ENCODE results near the gene BPIFB3. TPM values are rescaled to one million over a fixed set of nuclear protein-coding genes. Genes with fewer than 3 reads are reported as not detected.

The BPIFB3 gene
- total RNA-seq, 4 donors from 2014 or later, result not detected

DNA sequence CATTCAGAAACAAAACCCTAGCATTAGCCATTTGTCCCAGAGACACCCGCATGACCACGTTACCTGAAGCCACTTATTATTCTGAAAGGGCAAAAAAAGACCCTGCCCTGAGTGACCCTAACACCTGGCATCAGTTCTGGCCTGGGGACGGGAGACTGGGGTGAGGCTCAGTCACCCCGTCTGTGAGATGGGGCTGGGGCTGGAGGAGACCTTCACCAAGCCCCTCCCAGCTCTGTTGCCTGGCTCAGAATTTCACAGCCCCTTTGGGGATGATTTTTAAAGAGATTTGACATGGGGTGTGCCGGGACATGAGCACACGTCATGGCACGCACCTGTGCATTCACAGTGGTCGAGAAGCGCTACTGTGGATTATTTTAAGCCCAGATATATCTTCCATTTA, 23.6 kb upstream of the BPIFB3 start:
- ATAC-seq (no peak), DNase-seq (no peak)
- Histone ChIP-seq H3K36me3 (no peaks in the 10 kb centered on the region), H3K27ac (no peak overlapping the region), H3K4me3 (no peak overlapping the region), H3K9me3 (no peaks in the 10 kb centered on the region), H3K4me1 (no peaks in the 10 kb centered on the region), H3K27me3 (peaks cover 0 to 6% (median 0%) of the 10 kb centered on the region in 3 donors)
- in situ Hi-C loops (cut with MboI; ENCODE audit: low sequenced_read_pairs in 4 of 4) (no loop called here), intact Hi-C loops (cut with DNase I; ENCODE audit: low total_unique reads) (no loop called here)
- TF ChIP-seq POLR2A (IDR thresholded peaks at IDR 0.05), result no peak
- TF ChIP-seq, protein P1, sequence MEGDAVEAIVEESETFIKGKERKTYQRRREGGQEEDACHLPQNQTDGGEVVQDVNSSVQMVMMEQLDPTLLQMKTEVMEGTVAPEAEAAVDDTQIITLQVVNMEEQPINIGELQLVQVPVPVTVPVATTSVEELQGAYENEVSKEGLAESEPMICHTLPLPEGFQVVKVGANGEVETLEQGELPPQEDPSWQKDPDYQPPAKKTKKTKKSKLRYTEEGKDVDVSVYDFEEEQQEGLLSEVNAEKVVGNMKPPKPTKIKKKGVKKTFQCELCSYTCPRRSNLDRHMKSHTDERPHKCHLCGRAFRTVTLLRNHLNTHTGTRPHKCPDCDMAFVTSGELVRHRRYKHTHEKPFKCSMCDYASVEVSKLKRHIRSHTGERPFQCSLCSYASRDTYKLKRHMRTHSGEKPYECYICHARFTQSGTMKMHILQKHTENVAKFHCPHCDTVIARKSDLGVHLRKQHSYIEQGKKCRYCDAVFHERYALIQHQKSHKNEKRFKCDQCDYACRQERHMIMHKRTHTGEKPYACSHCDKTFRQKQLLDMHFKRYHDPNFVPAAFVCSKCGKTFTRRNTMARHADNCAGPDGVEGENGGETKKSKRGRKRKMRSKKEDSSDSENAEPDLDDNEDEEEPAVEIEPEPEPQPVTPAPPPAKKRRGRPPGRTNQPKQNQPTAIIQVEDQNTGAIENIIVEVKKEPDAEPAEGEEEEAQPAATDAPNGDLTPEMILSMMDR (IDR thresholded peaks at IDR 0.05 in 4 of 5, conservative IDR thresholded peaks at IDR 0.05 in 1 of 5), result no peak

- peaks cover 0 to 6% (median 0%) of the 10 kb centered on the region in 3 donors for H3K27me3 ChIP-seq
- H3K36me3 ChIP-seq, result no peaks in the 10 kb centered on the region
- intact Hi-C loops (cut with DNase I; ENCODE audit: low total_unique reads), result no loop called here
- in situ Hi-C loops (cut with MboI; ENCODE audit: low sequenced_read_pairs in 4 of 4), result no loop called here
- ATAC-seq, result no peak
- no peak for DNase-seq
- TF ChIP-seq, protein P1 (IDR thresholded peaks at IDR 0.05 in 4 of 5, conservative IDR thresholded peaks at IDR 0.05 in 1 of 5), result no peak
- TF ChIP-seq POLR2A (IDR thresholded peaks at IDR 0.05), result no peak
- no peaks in the 10 kb centered on the region for H3K4me1 ChIP-seq
- no peaks in the 10 kb centered on the region for H3K9me3 ChIP-seq
- H3K27ac ChIP-seq, result no peak overlapping the region
- no peak overlapping the region for H3K4me3 ChIP-seq
Observed at GRCh38 chr20:33030569-33030968, 23.1 kb upstream of the BPIFB3 start.

DNA sequence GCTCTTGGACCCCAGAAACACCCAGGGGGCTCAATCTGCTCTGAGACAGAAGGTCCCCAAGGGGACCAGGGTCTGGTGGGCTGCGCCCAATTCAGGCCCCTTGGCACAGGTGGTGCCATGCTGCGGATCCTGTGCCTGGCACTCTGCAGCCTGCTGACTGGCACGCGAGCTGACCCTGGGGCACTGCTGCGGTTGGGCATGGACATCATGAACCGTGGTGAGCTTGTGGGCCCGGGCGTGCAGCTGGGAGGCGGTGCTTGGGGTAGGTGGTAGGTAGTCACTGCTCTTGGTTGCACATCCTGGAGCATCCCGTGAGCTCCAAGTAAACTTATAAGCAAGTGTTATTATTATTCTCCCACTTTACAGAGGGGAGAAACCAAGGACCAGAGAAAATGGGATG, 22.2 kb upstream of the BPIFB3 start, which contains the start of gene BPIFB6:
Gene BPIFB6 (plus strand): TSS at position 118 of the 400 bp plus-strand sequence. CDS start 0 bp downstream, at position 118.
- TF ChIP-seq, protein P1 (IDR thresholded peaks at IDR 0.05 in 4 of 5, conservative IDR thresholded peaks at IDR 0.05 in 1 of 5), result no peak
- TF ChIP-seq POLR2A (IDR thresholded peaks at IDR 0.05), result no peak
- Histone ChIP-seq H3K4me1 (no peaks in the 10 kb centered on the region), H3K9me3 (no peaks in the 10 kb centered on the region), H3K36me3 (no peaks in the 10 kb centered on the region), H3K27ac (no peak within 1 kb of the TSS), H3K4me3 (no peak within 1 kb of the TSS), H3K27me3 (peaks cover 0 to 6% (median 0%) of the 10 kb centered on the region in 3 donors)
- intact Hi-C loops (cut with DNase I; ENCODE audit: low total_unique reads), result no loop called here
- ATAC-seq, result no peak
- no peak for DNase-seq
- in situ Hi-C loops (cut with MboI; ENCODE audit: low sequenced_read_pairs in 4 of 4), result no loop called here

DNA sequence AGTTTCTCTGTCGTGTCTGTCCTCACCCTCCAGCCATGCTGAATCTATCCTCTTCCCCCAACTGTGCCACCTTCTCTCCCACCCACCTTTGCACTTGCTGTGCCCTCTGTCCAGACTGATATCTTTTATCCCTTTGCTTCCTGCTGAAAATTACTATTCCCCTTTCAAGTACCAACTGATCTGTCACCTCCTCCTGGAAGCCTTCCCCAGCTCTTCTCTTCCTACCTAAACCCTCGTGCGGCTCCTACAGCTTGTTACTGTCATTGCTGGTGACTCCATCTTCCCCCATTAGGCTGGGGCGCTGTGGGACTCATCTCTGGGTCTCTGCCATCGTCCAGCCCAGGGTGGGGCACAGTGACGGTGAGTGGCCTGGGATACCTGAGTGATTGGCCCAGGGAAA, 21.1 kb upstream of the BPIFB3 start:
- no peak for TF ChIP-seq POLR2A (IDR thresholded peaks at IDR 0.05)
- TF ChIP-seq, protein P1 (IDR thresholded peaks at IDR 0.05 in 4 of 5, conservative IDR thresholded peaks at IDR 0.05 in 1 of 5), result no peak
- in situ Hi-C loops (cut with MboI; ENCODE audit: low sequenced_read_pairs in 4 of 4) (no loop called here), intact Hi-C loops (cut with DNase I; ENCODE audit: low total_unique reads) (no loop called here)
- H3K27me3 ChIP-seq, result peaks cover 0 to 6% (median 0%) of the 10 kb centered on the region in 3 donors
- H3K9me3 ChIP-seq, result no peaks in the 10 kb centered on the region
- DNase-seq, result no peak
- no peaks in the 10 kb centered on the region for H3K4me1 ChIP-seq
- no peak overlapping the region for H3K27ac ChIP-seq
- H3K4me3 ChIP-seq, result no peak overlapping the region
- no peaks in the 10 kb centered on the region for H3K36me3 ChIP-seq
- no peak for ATAC-seq

- Histone ChIP-seq H3K27me3 (peaks cover 0 to 6% (median 0%) of the 10 kb centered on the region in 3 donors), H3K4me1 (no peaks in the 10 kb centered on the region), H3K9me3 (no peaks in the 10 kb centered on the region), H3K4me3 (no peak overlapping the region), H3K36me3 (no peaks in the 10 kb centered on the region), H3K27ac (no peak overlapping the region)
- no peak for DNase-seq
- intact Hi-C loops (cut with DNase I; ENCODE audit: low total_unique reads) (no loop called here), in situ Hi-C loops (cut with MboI; ENCODE audit: low sequenced_read_pairs in 4 of 4) (no loop called here)
- TF ChIP-seq, protein P1 (IDR thresholded peaks at IDR 0.05 in 4 of 5, conservative IDR thresholded peaks at IDR 0.05 in 1 of 5), result no peak
- TF ChIP-seq POLR2A (IDR thresholded peaks at IDR 0.05), result no peak
- no peak for ATAC-seq
Observed at GRCh38 chr20:33033381-33033780, 20.3 kb upstream of the BPIFB3 start.

All from gastrocnemius medialis (tissue), 4 donors.